HG02759 (cell line): ENCODE results near the gene RIMS4.

Experiments
- ATAC-seq: cut with Tn5 transposase; IDR thresholded peaks from one replicate; pipeline ENCODE4 v1.9.1; 2021; ENCODE audit warnings: mild to moderate bottlenecking, moderate library complexity; ENCODE audit not compliant: unreplicated experiment

RIMS4 gene

GRCh38 chr20:44703956-44704488 lies 106.3 kb downstream of the RIMS4 start:
- ATAC-seq = no peak

GRCh38 chr20:44703183-44703925 lies 107.0 kb downstream of the RIMS4 start:
- ATAC-seq = no peak

GRCh38 chr20:44702776-44703175 lies 107.6 kb downstream of the RIMS4 start:
- peak; percentile 67 for ATAC-seq

GRCh38 chr20:44701858-44702256 lies 108.5 kb downstream of the RIMS4 start:
- ATAC-seq = no peak
